Coronary artery (tissue), 2 donors: Measurements from ENCODE around the gene LPCAT3.

Source experiments
- DNase-seq: peaks from one replicate; pipeline ENCODE4 v3.0.0-alpha.2; 2017; ENCODE audit warnings: low spot score
- H3K27ac ChIP-seq, 2 donors: fragments of 200-600 bp; sonication (generic); one replicate each; pipeline ENCODE4 v1.5.1; 2016 to 2019
- H3K4me3 ChIP-seq: fragments of 200-600 bp; sonication (generic); 2 replicates; pipeline ENCODE4 v1.5.1; 2016; ENCODE audit warnings: mild to moderate bottlenecking, moderate library complexity
- CTCF ChIP-seq: fragments of 200-600 bp; sonication (generic); IDR thresholded peaks from one replicate; pipeline ENCODE4 v1.5.1; 2019; ENCODE audit warnings: antibody characterized with exemption

The LPCAT3 gene

GRCh38 chr12:6960593-6961277, 57.5 kb downstream of the LPCAT3 start:
- TF ChIP-seq CTCF, result no peak
- DNase-seq, result no peak
- Histone ChIP-seq H3K4me3 (peak overlapping the region; percentile 49), H3K27ac (peak overlapping the region; percentile 30 to 73)

GRCh38 chr12:6959805-6960592, 58.3 kb downstream of the LPCAT3 start:
- TF ChIP-seq CTCF, result no peak
- peak; percentile 73 for DNase-seq
- peak overlapping the region in 1 of 2 donors; percentile 73 for H3K27ac ChIP-seq
- H3K4me3 ChIP-seq, result peak overlapping the region; percentile 7

- Histone ChIP-seq H3K4me3 (peak overlapping the region; percentile 7), H3K27ac (peak overlapping the region in 1 of 2 donors; percentile 59)
- DNase-seq, result peak; percentile 78
- TF ChIP-seq CTCF, result no peak
Observed at GRCh38 chr12:6959058-6959804, 59.0 kb downstream of the LPCAT3 start.

GRCh38 chr12:6958609-6959057, 59.6 kb downstream of the LPCAT3 start:
- Histone ChIP-seq H3K27ac (peak overlapping the region in 1 of 2 donors; percentile 59), H3K4me3 (peak overlapping the region; percentile 7)
- peak; percentile 72 for DNase-seq
- TF ChIP-seq CTCF, result no peak

- H3K4me3 ChIP-seq, result no peak overlapping the region
- TF ChIP-seq CTCF, result no peak
Observed at GRCh38 chr12:6957741-6958608, 60.3 kb downstream of the LPCAT3 start.

GRCh38 chr12:6957151-6957701, 61.0 kb downstream of the LPCAT3 start:
- DNase-seq, result no peak
- H3K27ac ChIP-seq, result no peak overlapping the region
- no peak for TF ChIP-seq CTCF
- H3K4me3 ChIP-seq, result no peak overlapping the region

More at GRCh38 chr12:6957741-6958608, 60.3 kb downstream of the LPCAT3 start:
- no peak overlapping the region for H3K27ac ChIP-seq
- DNase-seq, result no peak
